M059J (cell line): ENCODE results near the gene SIGLEC7. TPM values are rescaled to one million over a fixed set of nuclear protein-coding genes. Genes with fewer than 3 reads are reported as not detected.
A peak's percentile ranks its signal among the peaks of the same experiment; 100 is the strongest.
"Not testable (repeated sequence)": the region's sequence is repeated elsewhere in the genome, so short reads cannot be mapped to it uniquely, and the experiment has no call there.

ENCODE experiments used
- DNase-seq: peaks from one replicate; pipeline ENCODE4 v3.0.0-alpha.2; 2012; ENCODE audit warnings: low read depth
- total RNA-seq: library from RNA; depleted of rRNA; stranded (reverse); fragments of >200 nt; shearing (Covaris generic); gene quantifications from 2 replicates; pipeline ENCODE4 v1.2.3, GENCODE V29; 2014

Gene SIGLEC7
- total RNA-seq, 1 experiment from 2014 or later, result not detected

GRCh38 chr19:51138549-51138979 lies 3.5 kb upstream of the SIGLEC7 start:
- DNase-seq, result no peak

GRCh38 chr19:51139299-51140014 lies 2.6 kb upstream of the SIGLEC7 start:
- no peak for DNase-seq

- DNase-seq, result no peak
Measured at GRCh38 chr19:51140441-51140840, 1.7 kb upstream of the SIGLEC7 start.

GRCh38 chr19:51141181-51141580 lies 920 bp upstream of the SIGLEC7 start:
- no peak for DNase-seq

GRCh38 chr19:51142809-51143475 lies 841 bp downstream of the SIGLEC7 start:
- DNase-seq, result not testable (repeated sequence)

GRCh38 chr19:51143486-51143885 lies 1.4 kb downstream of the SIGLEC7 start:
- DNase-seq, result no peak

GRCh38 chr19:51144482-51145045 lies 2.5 kb downstream of the SIGLEC7 start:
- no peak for DNase-seq

- DNase-seq, result no peak
Measured at GRCh38 chr19:51145916-51146493, 3.9 kb downstream of the SIGLEC7 start.

- DNase-seq, result no peak
Measured at GRCh38 chr19:51146751-51147150, 4.7 kb downstream of the SIGLEC7 start.

GRCh38 chr19:51147663-51148062 lies 5.6 kb downstream of the SIGLEC7 start:
- no peak for DNase-seq

- no peak for DNase-seq
Measured at GRCh38 chr19:51148580-51148979, 6.5 kb downstream of the SIGLEC7 start.

- DNase-seq, result no peak
Measured at GRCh38 chr19:51150627-51151026, 8.5 kb downstream of the SIGLEC7 start.

- no peak for DNase-seq
Measured at GRCh38 chr19:51156710-51157109, 14.6 kb downstream of the SIGLEC7 start.

- DNase-seq, result no peak
Measured at GRCh38 chr19:51157265-51157664, 15.2 kb downstream of the SIGLEC7 start.

- DNase-seq, result peak; percentile 33
Measured at GRCh38 chr19:51158474-51159129, 16.5 kb downstream of the SIGLEC7 start.

GRCh38 chr19:51159656-51160055 lies 17.6 kb downstream of the SIGLEC7 start:
- DNase-seq, result no peak

- DNase-seq, result no peak
Measured at GRCh38 chr19:51161266-51161665, 19.2 kb downstream of the SIGLEC7 start.

GRCh38 chr19:51161867-51162496 lies 19.9 kb downstream of the SIGLEC7 start:
- no peak for DNase-seq

GRCh38 chr19:51163257-51163656 lies 21.2 kb downstream of the SIGLEC7 start:
- DNase-seq, result no peak

- no peak for DNase-seq
Measured at GRCh38 chr19:51164215-51164614, 22.1 kb downstream of the SIGLEC7 start.

GRCh38 chr19:51166846-51167490 lies 24.9 kb downstream of the SIGLEC7 start:
- DNase-seq, result peak; percentile 3
